Progenitor cell of endocrine pancreas (in vitro differentiated cells): ENCODE results near the gene LHFPL2. TPM values are rescaled to one million over a fixed set of nuclear protein-coding genes. Genes with fewer than 3 reads are reported as not detected.

Source experiments
- DNase-seq: peaks from one replicate; pipeline ENCODE4 v3.0.0; 2021; ENCODE audit warnings: low spot score; ENCODE audit not compliant: unreplicated experiment
- H3K27ac Mint-ChIP-seq: 2 replicates; pipeline ENCODE4 v1.8.0; 2021; ENCODE audit warnings: mild to moderate bottlenecking, moderate library complexity, mixed read lengths
- H3K27me3 Mint-ChIP-seq: 2 replicates; pipeline ENCODE4 v1.8.0; 2021; ENCODE audit warnings: mixed read lengths
- H3K36me3 Mint-ChIP-seq: 2 replicates; pipeline ENCODE4 v1.8.0; 2022; ENCODE audit warnings: mixed read lengths; ENCODE audit not compliant: insufficient read depth
- H3K4me1 Mint-ChIP-seq: 2 replicates; pipeline ENCODE4 v1.8.0; 2021; ENCODE audit warnings: low read depth, mixed read lengths
- H3K4me3 Mint-ChIP-seq: 2 replicates; pipeline ENCODE4 v1.8.0; 2021; ENCODE audit warnings: low read depth, mild to moderate bottlenecking, moderate library complexity, mixed read lengths
- H3K9me3 Mint-ChIP-seq: 2 replicates; pipeline ENCODE4 v1.8.0; 2021; ENCODE audit warnings: low read depth, mixed read lengths
- total RNA-seq: library from RNA; stranded (reverse); gene quantifications from 2 replicates; pipeline ENCODE4 v1.2.1, GENCODE V29; 2021
- TF ChIP-seq, protein P1 (sequence below): fragments of 200-600 bp; sonication (generic); IDR thresholded peaks from one replicate; pipeline ENCODE4 v1.5.0; 2021; ENCODE audit warnings: antibody characterized with exemption, mild to moderate bottlenecking; ENCODE audit not compliant: unreplicated experiment

LHFPL2 gene
- total RNA-seq, 1 donor from 2014 or later = 15.0 TPM

- Mint-ChIP-seq H3K4me3 (no peak overlapping the region), H3K4me1 (peaks cover 31% of the 10 kb centered on the region), H3K27ac (no peak overlapping the region), H3K36me3 (peaks cover 3% of the 10 kb centered on the region), H3K9me3 (no peaks in the 10 kb centered on the region), H3K27me3 (no peaks in the 10 kb centered on the region)
- TF ChIP-seq, protein P1, sequence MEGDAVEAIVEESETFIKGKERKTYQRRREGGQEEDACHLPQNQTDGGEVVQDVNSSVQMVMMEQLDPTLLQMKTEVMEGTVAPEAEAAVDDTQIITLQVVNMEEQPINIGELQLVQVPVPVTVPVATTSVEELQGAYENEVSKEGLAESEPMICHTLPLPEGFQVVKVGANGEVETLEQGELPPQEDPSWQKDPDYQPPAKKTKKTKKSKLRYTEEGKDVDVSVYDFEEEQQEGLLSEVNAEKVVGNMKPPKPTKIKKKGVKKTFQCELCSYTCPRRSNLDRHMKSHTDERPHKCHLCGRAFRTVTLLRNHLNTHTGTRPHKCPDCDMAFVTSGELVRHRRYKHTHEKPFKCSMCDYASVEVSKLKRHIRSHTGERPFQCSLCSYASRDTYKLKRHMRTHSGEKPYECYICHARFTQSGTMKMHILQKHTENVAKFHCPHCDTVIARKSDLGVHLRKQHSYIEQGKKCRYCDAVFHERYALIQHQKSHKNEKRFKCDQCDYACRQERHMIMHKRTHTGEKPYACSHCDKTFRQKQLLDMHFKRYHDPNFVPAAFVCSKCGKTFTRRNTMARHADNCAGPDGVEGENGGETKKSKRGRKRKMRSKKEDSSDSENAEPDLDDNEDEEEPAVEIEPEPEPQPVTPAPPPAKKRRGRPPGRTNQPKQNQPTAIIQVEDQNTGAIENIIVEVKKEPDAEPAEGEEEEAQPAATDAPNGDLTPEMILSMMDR = no peak
- no peak for DNase-seq
Observed at GRCh38 chr5:78496373-78496772, 152.2 kb downstream of the LHFPL2 start.

GRCh38 chr5:78495800-78496199 is 152.8 kb downstream of the LHFPL2 start:
- peaks cover 3% of the 10 kb centered on the region for H3K36me3 Mint-ChIP-seq
- TF ChIP-seq, protein P1 = no peak
- no peaks in the 10 kb centered on the region for H3K27me3 Mint-ChIP-seq
- no peak overlapping the region for H3K27ac Mint-ChIP-seq
- no peak for DNase-seq
- no peak overlapping the region for H3K4me3 Mint-ChIP-seq
- H3K9me3 Mint-ChIP-seq = no peaks in the 10 kb centered on the region
- H3K4me1 Mint-ChIP-seq = peaks cover 31% of the 10 kb centered on the region

- Mint-ChIP-seq H3K9me3 (no peaks in the 10 kb centered on the region), H3K4me3 (no peak overlapping the region), H3K4me1 (peaks cover 19% of the 10 kb centered on the region), H3K36me3 (peaks cover 17% of the 10 kb centered on the region), H3K27me3 (no peaks in the 10 kb centered on the region), H3K27ac (no peak overlapping the region)
- TF ChIP-seq, protein P1 = no peak
- DNase-seq = no peak
Observed at GRCh38 chr5:78492650-78493049, 155.9 kb downstream of the LHFPL2 start.

DNA sequence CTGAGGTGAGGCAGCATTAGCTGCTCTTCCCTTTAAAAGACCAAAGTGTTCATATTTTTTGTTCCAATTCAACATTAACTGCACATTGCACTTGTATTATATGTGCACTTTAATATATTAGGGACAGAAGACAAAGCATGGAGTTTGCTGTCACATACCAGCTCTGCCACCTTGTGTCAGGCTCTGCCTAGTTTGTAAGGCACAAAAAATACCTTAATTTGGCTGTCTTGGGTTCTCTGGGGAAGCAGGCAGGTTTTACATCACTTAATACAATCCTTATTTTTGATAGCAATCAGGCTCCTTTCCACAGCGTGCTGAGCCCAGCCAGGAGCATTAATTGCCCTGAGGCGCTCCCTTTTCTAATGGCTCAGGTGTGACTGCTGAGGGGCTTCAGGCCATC is 156.3 kb downstream of the LHFPL2 start:
- no peak for DNase-seq
- no peaks in the 10 kb centered on the region for H3K27me3 Mint-ChIP-seq
- peaks cover 18% of the 10 kb centered on the region for H3K36me3 Mint-ChIP-seq
- no peak overlapping the region for H3K27ac Mint-ChIP-seq
- TF ChIP-seq, protein P1 = no peak
- H3K4me3 Mint-ChIP-seq = no peak overlapping the region
- H3K4me1 Mint-ChIP-seq = peaks cover 18% of the 10 kb centered on the region
- H3K9me3 Mint-ChIP-seq = no peaks in the 10 kb centered on the region

DNA sequence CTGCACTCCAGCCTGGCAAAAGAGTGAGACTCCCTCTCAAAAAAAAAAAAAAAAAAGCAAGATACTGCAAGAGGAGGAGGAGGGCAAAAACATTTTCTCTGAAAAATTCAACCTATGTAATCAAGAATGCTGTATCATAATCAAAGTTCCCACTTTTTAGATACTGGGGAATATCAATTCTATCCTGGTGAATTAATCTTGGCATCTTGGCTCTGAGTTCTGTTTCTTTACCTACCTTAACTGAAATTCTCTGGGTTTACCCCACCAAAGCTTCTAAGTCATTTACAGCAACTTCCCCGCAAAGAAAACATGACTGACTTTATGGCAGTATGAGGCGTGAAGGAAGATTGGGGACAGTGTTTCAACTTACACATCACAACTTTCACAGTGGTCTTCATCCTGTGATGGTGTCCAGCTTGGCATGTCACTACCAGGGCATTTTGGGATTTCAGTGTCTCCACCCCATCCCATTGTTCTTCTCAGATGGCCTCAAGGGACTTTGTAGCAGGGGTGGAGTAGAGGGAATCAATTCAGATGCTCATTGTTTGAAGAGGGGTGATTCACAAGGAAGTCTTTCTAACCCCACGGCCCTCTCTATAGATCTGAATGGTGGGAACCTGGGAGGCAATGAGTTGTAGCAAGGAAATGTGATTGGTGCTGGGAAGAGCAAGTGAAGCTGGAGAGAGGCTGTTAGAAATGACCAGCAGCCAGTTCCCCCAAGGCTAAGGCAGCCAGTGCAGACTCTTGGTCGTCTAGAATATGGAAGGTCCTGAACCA is 157.7 kb downstream of the LHFPL2 start:
- Mint-ChIP-seq H3K4me3 (no peak overlapping the region), H3K4me1 (peaks cover 6% of the 10 kb centered on the region), H3K27me3 (no peaks in the 10 kb centered on the region), H3K9me3 (no peaks in the 10 kb centered on the region), H3K27ac (no peak overlapping the region), H3K36me3 (peaks cover 18% of the 10 kb centered on the region)
- no peak for DNase-seq
- TF ChIP-seq, protein P1 = no peak
